Liver (tissue), 9 donors: Measurements from ENCODE around the gene STXBP1. TPM values are rescaled to one million over a fixed set of nuclear protein-coding genes. Genes with fewer than 3 reads are reported as not detected.

ENCODE experiments used
- DNase-seq: peaks from one replicate; pipeline ENCODE4 v3.0.0-alpha.2; 2017; ENCODE audit warnings: low spot score
- H3K27ac ChIP-seq, 2 donors: one replicate each; pipeline ENCODE4 v1.7.0; 2013; ENCODE audit warnings: inconsistent platforms in 2 of 2, low read length in 2 of 2, control low read depth in 1 of 2, low read depth in 1 of 2, mild to moderate bottlenecking in 1 of 2
- H3K27me3 ChIP-seq, 4 donors: one replicate each; pipeline versions ENCODE4 v1.6.1 to v1.7.0; 2013; ENCODE audit warnings: low read length in 3 of 4, inconsistent platforms in 1 of 4, mild to moderate bottlenecking in 1 of 4, moderate library complexity in 1 of 4; ENCODE audit not compliant: control insufficient read depth in 4 of 4, insufficient read depth in 4 of 4
- H3K36me3 ChIP-seq, 4 donors: one replicate each; pipeline versions ENCODE4 v1.6.1 to v1.7.0; 2013; ENCODE audit warnings: low read length in 3 of 4, mild to moderate bottlenecking in 3 of 4, low read depth in 1 of 4, moderate library complexity in 1 of 4; ENCODE audit not compliant: control insufficient read depth in 4 of 4, insufficient read depth in 3 of 4
- H3K4me1 ChIP-seq, 4 donors: one replicate each; pipeline versions ENCODE4 v1.6.1 to v1.7.0; 2013; ENCODE audit warnings: low read length in 3 of 4, mild to moderate bottlenecking in 3 of 4, moderate library complexity in 1 of 4; ENCODE audit not compliant: control insufficient read depth in 4 of 4, insufficient read depth in 4 of 4
- H3K4me3 ChIP-seq, 3 donors: one replicate each; pipeline versions ENCODE4 v1.6.1 to v1.7.0; 2013; ENCODE audit warnings: low read length in 3 of 3, control low read depth in 1 of 3, low read depth in 1 of 3, mild to moderate bottlenecking in 1 of 3
- H3K9ac ChIP-seq, 2 donors: one replicate each; pipeline ENCODE4 v1.7.0; 2013; ENCODE audit warnings: low read length in 2 of 2, mild to moderate bottlenecking in 2 of 2, moderate library complexity in 2 of 2, control low read depth in 1 of 2, low read depth in 1 of 2
- H3K9me3 ChIP-seq, 4 donors: one replicate each; pipeline versions ENCODE4 v1.6.1 to v1.7.0; 2013; ENCODE audit warnings: low read length in 3 of 4; ENCODE audit not compliant: control insufficient read depth in 4 of 4
- ATF3 ChIP-seq: IDR thresholded peaks from 2 replicates; pipeline ENCODE4 v1.6.1; 2016; ENCODE audit warnings: antibody characterized with exemption
- EGR1 ChIP-seq, 2 donors: IDR thresholded peaks; 2 replicates each; pipeline ENCODE4 v1.6.1; 2016 to 2018; ENCODE audit warnings: antibody characterized with exemption in 2 of 2, low read depth in 2 of 2
- FOXA1 ChIP-seq: IDR thresholded peaks from 2 replicates; pipeline ENCODE4 v1.6.1; 2016; ENCODE audit warnings: antibody characterized with exemption
- FOXA2 ChIP-seq: IDR thresholded peaks from 2 replicates; pipeline ENCODE4 v1.6.1; 2016; ENCODE audit warnings: antibody characterized with exemption
- HNF4A ChIP-seq, 2 donors: conservative IDR thresholded peaks; 2 replicates each; pipeline ENCODE4 v1.6.1; 2016; ENCODE audit warnings: antibody characterized with exemption in 2 of 2, mild to moderate bottlenecking in 2 of 2
- HNF4G ChIP-seq: IDR thresholded peaks from 2 replicates; pipeline ENCODE4 v1.6.1; 2016; ENCODE audit warnings: antibody characterized with exemption
- JUND ChIP-seq, 2 donors: IDR thresholded peaks; 2 replicates each; pipeline ENCODE4 v1.6.1; 2016; ENCODE audit warnings: antibody characterized with exemption in 2 of 2
- NR2F2 ChIP-seq: IDR thresholded peaks from 2 replicates; pipeline ENCODE4 v1.6.1; 2016; ENCODE audit warnings: antibody characterized with exemption
- RAD21 ChIP-seq, 2 donors: IDR thresholded peaks; 2 replicates each; pipeline ENCODE4 v1.6.1; 2016; ENCODE audit warnings: antibody characterized with exemption in 2 of 2, mild to moderate bottlenecking in 2 of 2
- REST ChIP-seq: IDR thresholded peaks from 2 replicates; pipeline ENCODE4 v1.6.1; 2016; ENCODE audit warnings: antibody characterized with exemption, mild to moderate bottlenecking
- SP1 ChIP-seq: IDR thresholded peaks from 2 replicates; pipeline ENCODE4 v1.6.1; 2018; ENCODE audit warnings: antibody characterized with exemption, mild to moderate bottlenecking
- YY1 ChIP-seq: IDR thresholded peaks from 2 replicates; pipeline ENCODE4 v1.6.1; 2016; ENCODE audit warnings: antibody characterized with exemption, mild to moderate bottlenecking
- ZBTB33 ChIP-seq: IDR thresholded peaks from 2 replicates; pipeline ENCODE4 v1.6.1; 2016; ENCODE audit warnings: antibody characterized with exemption
- WGBS: extraction: QIAGEN DNeasy Blood & Tissue Kit; methylation state at CpG from one replicate; pipeline ENCODE4 v1.1.7; 2013; 5-methylcytosine and 5-hydroxymethylcytosine counted together
- polyA plus RNA-seq, 2 donors: library from polyadenylated mRNA; stranded (reverse) in 1 of 2; unstranded in 1 of 2; fragments of 200-250 nt in 1 of 2; fragments of >200 nt in 1 of 2; fragmentation: Nextera tagmentation in 1 of 2; extraction: Ambion mirVana in 1 of 2; gene quantifications; one replicate each; pipeline versions ENCODE4 v1.2.1 to v1.2.3, GENCODE V29; 2013 to 2015
- total RNA-seq, 2 donors: library from RNA; depleted of rRNA; stranded (reverse); fragments of >200 nt; gene quantifications; one replicate each; pipeline ENCODE4 v1.2.3, GENCODE V29; 2014
- TF ChIP-seq, protein P1 (sequence below): fragments of 150-350 bp; IDR thresholded peaks from 2 replicates; pipeline ENCODE4 v1.5.1; 2017; ENCODE audit warnings: improper control_type of control experiment, low read depth, low read length; ENCODE audit not compliant: missing input control
- TF ChIP-seq, protein P2 (sequence below): IDR thresholded peaks from 2 replicates; pipeline ENCODE4 v1.6.1; 2016; ENCODE audit warnings: antibody characterized with exemption
- donor health status: healthy.
- donor health status: healthy.
- donor health status: healthy.
- donor health status: healthy.
- donor health status: healthy.

The STXBP1 gene
- total and polyA plus RNA-seq, 4 donors = 1.7 to 4.6 (median 2.3) TPM

- Histone ChIP-seq H3K36me3 (peaks cover 0 to 3% (median 1%) of the 10 kb centered on the region in 4 donors), H3K27ac (no peak overlapping the region), H3K9ac (no peak overlapping the region), H3K4me3 (no peak overlapping the region), H3K4me1 (peaks cover 0 to 9% (median 7%) of the 10 kb centered on the region in 4 donors), H3K27me3 (no peaks in the 10 kb centered on the region), H3K9me3 (no peaks in the 10 kb centered on the region)
- TF ChIP-seq RAD21 (IDR thresholded peaks at IDR 0.05) (no peak), FOXA2 (no peak), SP1 (no peak), NR2F2 (no peak), EGR1 (IDR thresholded peaks at IDR 0.05; ENCODE audit: low read depth in 2 of 2) (no peak), YY1 (no peak), HNF4G (no peak), ATF3 (no peak), ZBTB33 (no peak), HNF4A (conservative IDR thresholded peaks at IDR 0.05) (no peak), REST (no peak), FOXA1 (no peak)
- TF ChIP-seq, protein P1, sequence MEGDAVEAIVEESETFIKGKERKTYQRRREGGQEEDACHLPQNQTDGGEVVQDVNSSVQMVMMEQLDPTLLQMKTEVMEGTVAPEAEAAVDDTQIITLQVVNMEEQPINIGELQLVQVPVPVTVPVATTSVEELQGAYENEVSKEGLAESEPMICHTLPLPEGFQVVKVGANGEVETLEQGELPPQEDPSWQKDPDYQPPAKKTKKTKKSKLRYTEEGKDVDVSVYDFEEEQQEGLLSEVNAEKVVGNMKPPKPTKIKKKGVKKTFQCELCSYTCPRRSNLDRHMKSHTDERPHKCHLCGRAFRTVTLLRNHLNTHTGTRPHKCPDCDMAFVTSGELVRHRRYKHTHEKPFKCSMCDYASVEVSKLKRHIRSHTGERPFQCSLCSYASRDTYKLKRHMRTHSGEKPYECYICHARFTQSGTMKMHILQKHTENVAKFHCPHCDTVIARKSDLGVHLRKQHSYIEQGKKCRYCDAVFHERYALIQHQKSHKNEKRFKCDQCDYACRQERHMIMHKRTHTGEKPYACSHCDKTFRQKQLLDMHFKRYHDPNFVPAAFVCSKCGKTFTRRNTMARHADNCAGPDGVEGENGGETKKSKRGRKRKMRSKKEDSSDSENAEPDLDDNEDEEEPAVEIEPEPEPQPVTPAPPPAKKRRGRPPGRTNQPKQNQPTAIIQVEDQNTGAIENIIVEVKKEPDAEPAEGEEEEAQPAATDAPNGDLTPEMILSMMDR = no peak
- WGBS = 92% methylated on average over 9 of the region's 9 CpGs
- DNase-seq = no peak
Measured at GRCh38 chr9:127730799-127731410, 118.8 kb downstream of the STXBP1 start.

DNA sequence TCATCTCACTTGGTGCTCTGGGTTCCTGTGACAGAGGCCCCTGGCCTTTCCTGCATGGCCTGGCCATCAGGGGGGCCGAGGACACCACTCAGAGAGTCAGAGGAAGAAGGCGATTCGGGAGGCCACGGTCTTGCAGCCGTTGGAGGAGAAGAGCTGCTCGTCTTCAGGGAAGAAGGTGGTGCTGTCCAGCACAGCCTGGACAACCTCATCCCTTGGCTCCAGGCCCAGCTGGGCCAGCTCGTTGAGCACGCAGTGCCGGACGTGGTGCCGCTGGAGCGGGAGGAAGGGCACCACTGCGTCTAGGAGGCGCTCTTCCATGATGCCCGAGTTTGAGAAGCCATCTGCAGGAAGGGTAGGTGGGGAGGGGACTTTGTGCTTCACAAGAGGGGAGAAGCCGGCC lies 119.9 kb downstream of the STXBP1 start:
- no peak for DNase-seq
- Histone ChIP-seq H3K9ac (no peak overlapping the region), H3K36me3 (peaks cover 0 to 3% (median 1%) of the 10 kb centered on the region in 4 donors), H3K9me3 (no peaks in the 10 kb centered on the region), H3K27me3 (no peaks in the 10 kb centered on the region), H3K4me1 (peaks cover 0 to 9% (median 7%) of the 10 kb centered on the region in 4 donors), H3K4me3 (no peak overlapping the region), H3K27ac (no peak overlapping the region)
- WGBS = 86% methylated on average over 16 of the region's 16 CpGs
- TF ChIP-seq JUND (IDR thresholded peaks at IDR 0.05) (no peak), FOXA2 (no peak)
- TF ChIP-seq, protein P2, sequence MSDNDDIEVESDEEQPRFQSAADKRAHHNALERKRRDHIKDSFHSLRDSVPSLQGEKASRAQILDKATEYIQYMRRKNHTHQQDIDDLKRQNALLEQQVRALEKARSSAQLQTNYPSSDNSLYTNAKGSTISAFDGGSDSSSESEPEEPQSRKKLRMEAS = no peak
